ENCODE results near the gene FOS. TPM values are rescaled to one million over a fixed set of nuclear protein-coding genes. Genes with fewer than 3 reads are reported as not detected.

Gene FOS
- total RNA-seq, 1 experiment from 2014 or later, result 23.9 TPM

- DNase-seq (ENCODE audit: low spot score) (no peak), ATAC-seq (no peak)
- H3K4me1 Mint-ChIP-seq, result peaks cover 4% of the 10 kb centered on the region
- no peak overlapping the region for H3K27ac Mint-ChIP-seq
- peaks cover 5% of the 10 kb centered on the region for H3K9me3 Mint-ChIP-seq
- ChIA-PET CTCF (no interaction called here), POLR2A (no interaction called here)
- no peak for TF ChIP-seq RORB (CRISPR knock-in tag; IDR thresholded peaks at IDR 0.05)
- TF ChIP-seq, protein P1, sequence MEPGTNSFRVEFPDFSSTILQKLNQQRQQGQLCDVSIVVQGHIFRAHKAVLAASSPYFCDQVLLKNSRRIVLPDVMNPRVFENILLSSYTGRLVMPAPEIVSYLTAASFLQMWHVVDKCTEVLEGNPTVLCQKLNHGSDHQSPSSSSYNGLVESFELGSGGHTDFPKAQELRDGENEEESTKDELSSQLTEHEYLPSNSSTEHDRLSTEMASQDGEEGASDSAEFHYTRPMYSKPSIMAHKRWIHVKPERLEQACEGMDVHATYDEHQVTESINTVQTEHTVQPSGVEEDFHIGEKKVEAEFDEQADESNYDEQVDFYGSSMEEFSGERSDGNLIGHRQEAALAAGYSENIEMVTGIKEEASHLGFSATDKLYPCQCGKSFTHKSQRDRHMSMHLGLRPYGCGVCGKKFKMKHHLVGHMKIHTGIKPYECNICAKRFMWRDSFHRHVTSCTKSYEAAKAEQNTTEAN (CRISPR knock-in tag; IDR thresholded peaks at IDR 0.05), result no peak
- TF ChIP-seq, protein P2, sequence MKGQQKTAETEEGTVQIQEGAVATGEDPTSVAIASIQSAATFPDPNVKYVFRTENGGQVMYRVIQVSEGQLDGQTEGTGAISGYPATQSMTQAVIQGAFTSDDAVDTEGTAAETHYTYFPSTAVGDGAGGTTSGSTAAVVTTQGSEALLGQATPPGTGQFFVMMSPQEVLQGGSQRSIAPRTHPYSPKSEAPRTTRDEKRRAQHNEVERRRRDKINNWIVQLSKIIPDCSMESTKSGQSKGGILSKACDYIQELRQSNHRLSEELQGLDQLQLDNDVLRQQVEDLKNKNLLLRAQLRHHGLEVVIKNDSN (CRISPR knock-in tag; IDR thresholded peaks at IDR 0.05), result no peak
- no peak for TF ChIP-seq ZBTB21 (CRISPR knock-in tag; IDR thresholded peaks at IDR 0.05; ENCODE audit: borderline replicate concordance)
- no peak for TF ChIP-seq NFYB (CRISPR knock-in tag; conservative IDR thresholded peaks at IDR 0.05; ENCODE audit: low read depth)
- TF ChIP-seq OVOL2 (CRISPR knock-in tag; IDR thresholded peaks at IDR 0.05; ENCODE audit: borderline replicate concordance), result no peak
- TF ChIP-seq NFATC4 (CRISPR knock-in tag; IDR thresholded peaks at IDR 0.05), result no peak
- TF ChIP-seq ZNF263 (CRISPR knock-in tag; IDR thresholded peaks at IDR 0.05; ENCODE audit: low read depth), result no peak
- no peak for TF ChIP-seq ZNF423 (CRISPR knock-in tag; IDR thresholded peaks at IDR 0.05)
- no peak for TF ChIP-seq IRF2 (CRISPR knock-in tag; IDR thresholded peaks at IDR 0.05; ENCODE audit: borderline replicate concordance, low read depth)
- no peak for TF ChIP-seq NR2C2 (CRISPR knock-in tag; IDR thresholded peaks at IDR 0.05)
- TF ChIP-seq CREB1 (CRISPR knock-in tag; IDR thresholded peaks at IDR 0.05), result no peak
- H3K27me3 Mint-ChIP-seq (ENCODE audit: low read depth), result no peaks in the 10 kb centered on the region
- no peak overlapping the region for H3K4me3 Mint-ChIP-seq
- H3K36me3 Mint-ChIP-seq, result no peaks in the 10 kb centered on the region
These were observed 36.5 kb downstream of the FOS start for GRCh38 chr14:75315144-75315543.

GRCh38 chr14:75317148-75317547 lies 38.5 kb downstream of the FOS start:
- POLR2A ChIA-PET, result no interaction called here
- DNase-seq (ENCODE audit: low spot score) (no peak), ATAC-seq (no peak)
- no peak for TF ChIP-seq NR3C1 (CRISPR knock-in tag; conservative IDR thresholded peaks at IDR 0.05; ENCODE audit: low read depth)
- TF ChIP-seq RORB (CRISPR knock-in tag; IDR thresholded peaks at IDR 0.05), result no peak
- TF ChIP-seq ZNF232 (CRISPR knock-in tag; IDR thresholded peaks at IDR 0.05), result no peak
- TF ChIP-seq FOXP1 (CRISPR knock-in tag; IDR thresholded peaks at IDR 0.05; ENCODE audit: borderline replicate concordance), result no peak
- TF ChIP-seq, protein P3, sequence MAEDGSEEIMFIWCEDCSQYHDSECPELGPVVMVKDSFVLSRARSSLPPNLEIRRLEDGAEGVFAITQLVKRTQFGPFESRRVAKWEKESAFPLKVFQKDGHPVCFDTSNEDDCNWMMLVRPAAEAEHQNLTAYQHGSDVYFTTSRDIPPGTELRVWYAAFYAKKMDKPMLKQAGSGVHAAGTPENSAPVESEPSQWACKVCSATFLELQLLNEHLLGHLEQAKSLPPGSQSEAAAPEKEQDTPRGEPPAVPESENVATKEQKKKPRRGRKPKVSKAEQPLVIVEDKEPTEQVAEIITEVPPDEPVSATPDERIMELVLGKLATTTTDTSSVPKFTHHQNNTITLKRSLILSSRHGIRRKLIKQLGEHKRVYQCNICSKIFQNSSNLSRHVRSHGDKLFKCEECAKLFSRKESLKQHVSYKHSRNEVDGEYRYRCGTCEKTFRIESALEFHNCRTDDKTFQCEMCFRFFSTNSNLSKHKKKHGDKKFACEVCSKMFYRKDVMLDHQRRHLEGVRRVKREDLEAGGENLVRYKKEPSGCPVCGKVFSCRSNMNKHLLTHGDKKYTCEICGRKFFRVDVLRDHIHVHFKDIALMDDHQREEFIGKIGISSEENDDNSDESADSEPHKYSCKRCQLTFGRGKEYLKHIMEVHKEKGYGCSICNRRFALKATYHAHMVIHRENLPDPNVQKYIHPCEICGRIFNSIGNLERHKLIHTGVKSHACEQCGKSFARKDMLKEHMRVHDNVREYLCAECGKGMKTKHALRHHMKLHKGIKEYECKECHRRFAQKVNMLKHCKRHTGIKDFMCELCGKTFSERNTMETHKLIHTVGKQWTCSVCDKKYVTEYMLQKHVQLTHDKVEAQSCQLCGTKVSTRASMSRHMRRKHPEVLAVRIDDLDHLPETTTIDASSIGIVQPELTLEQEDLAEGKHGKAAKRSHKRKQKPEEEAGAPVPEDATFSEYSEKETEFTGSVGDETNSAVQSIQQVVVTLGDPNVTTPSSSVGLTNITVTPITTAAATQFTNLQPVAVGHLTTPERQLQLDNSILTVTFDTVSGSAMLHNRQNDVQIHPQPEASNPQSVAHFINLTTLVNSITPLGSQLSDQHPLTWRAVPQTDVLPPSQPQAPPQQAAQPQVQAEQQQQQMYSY (CRISPR knock-in tag; IDR thresholded peaks at IDR 0.05), result no peak
- no peak for TF ChIP-seq SMAD4 (CRISPR knock-in tag; IDR thresholded peaks at IDR 0.05)
- no peak for TF ChIP-seq GRHL2 (CRISPR knock-in tag; IDR thresholded peaks at IDR 0.05; ENCODE audit: insufficient replicate concordance, severe bottlenecking)
- TF ChIP-seq ZNF671 (CRISPR knock-in tag; IDR thresholded peaks at IDR 0.05), result no peak
- TF ChIP-seq E2F1 (CRISPR knock-in tag; IDR thresholded peaks at IDR 0.05), result no peak
- no peak for TF ChIP-seq ATF6 (CRISPR knock-in tag; IDR thresholded peaks at IDR 0.05)
- no peak for TF ChIP-seq NR2C2 (CRISPR knock-in tag; IDR thresholded peaks at IDR 0.05)
- TF ChIP-seq ERG (CRISPR knock-in tag; IDR thresholded peaks at IDR 0.05), result no peak
- no peak for TF ChIP-seq ZNF423 (CRISPR knock-in tag; IDR thresholded peaks at IDR 0.05)
- CTCF ChIA-PET, result interaction anchor here (0.7 kb wide), 1 partner anchor 168 kb away, joined by 3 read pairs; no protein-coding TSS in a partner anchor
- H3K4me1 Mint-ChIP-seq, result no peaks in the 10 kb centered on the region
- H3K27me3 Mint-ChIP-seq (ENCODE audit: low read depth), result no peaks in the 10 kb centered on the region
- no peaks in the 10 kb centered on the region for H3K36me3 Mint-ChIP-seq
- no peak overlapping the region for H3K4me3 Mint-ChIP-seq
- peaks cover 5% of the 10 kb centered on the region for H3K9me3 Mint-ChIP-seq
- H3K27ac Mint-ChIP-seq, result no peak overlapping the region

All from WTC11 (cell line).